Prostate gland (tissue), 2 donors: ENCODE results near the gene CETN3.

Source experiments
- CTCF ChIP-seq, 4 experiments: fragments of 200-600 bp in 2 of 4; fragments of 450-650 bp in 2 of 4; sonication (generic) in 2 of 4; IDR thresholded peaks; 1 replicate in 3 of 4; 2 replicates in 1 of 4; pipeline ENCODE4 v1.5.1; 2016 to 2019; ENCODE audit warnings: antibody characterized with exemption in 4 of 4, mild to moderate bottlenecking in 2 of 4, moderate library complexity in 2 of 4
- POLR2AphosphoS5 ChIP-seq: sonication (generic); formaldehyde crosslinking; IDR thresholded peaks from one replicate; pipeline ENCODE4 v1.6.1; 2017; ENCODE audit warnings: antibody characterized with exemption

- TF ChIP-seq CTCF (IDR thresholded peaks at IDR 0.05) (no peak), POLR2AphosphoS5 (no peak)
Measured at GRCh38 chr5:90395005-90395404, 14.6 kb downstream of the CETN3 start.
